H9 (cell line): ENCODE data around the gene ZNRF3. TPM values are rescaled to one million over a fixed set of nuclear protein-coding genes. Genes with fewer than 3 reads are reported as not detected.

Experiments used
- DNase-seq: peaks from one replicate; pipeline ENCODE4 v3.0.0-alpha.2; 2017
- H2AFZ ChIP-seq: one replicate; pipeline ENCODE4 v1.6.1; 2013; ENCODE audit warnings: mild to moderate bottlenecking, low read length, control low read depth, moderate library complexity
- H2AK5ac ChIP-seq: 2 replicates; pipeline ENCODE4 v1.6.1; 2013; ENCODE audit warnings: low read length, control low read depth, mixed read lengths; ENCODE audit not compliant: insufficient read length
- H2BK120ac ChIP-seq: one replicate; pipeline ENCODE4 v1.6.1; 2013; ENCODE audit warnings: low read depth, mild to moderate bottlenecking, low read length, control low read depth, inconsistent platforms; ENCODE audit not compliant: poor library complexity, severe bottlenecking
- H2BK12ac ChIP-seq: 2 replicates; pipeline ENCODE4 v1.6.1; 2013; ENCODE audit warnings: low read length, control low read depth, mixed read lengths, low read depth; ENCODE audit not compliant: insufficient read length
- H2BK15ac ChIP-seq: 2 replicates; pipeline ENCODE4 v1.6.1; 2013; ENCODE audit warnings: low read depth, low read length, control low read depth
- H2BK20ac ChIP-seq: one replicate; pipeline ENCODE4 v1.6.1; 2013; ENCODE audit warnings: low read depth, mild to moderate bottlenecking, low read length, control low read depth, inconsistent platforms; ENCODE audit not compliant: poor library complexity, severe bottlenecking
- H2BK5ac ChIP-seq: 2 replicates; pipeline ENCODE4 v1.6.1; 2013; ENCODE audit warnings: low read length, control low read depth, mixed read lengths; ENCODE audit not compliant: insufficient read length
- H3K14ac ChIP-seq: 2 replicates; pipeline ENCODE4 v1.6.1; 2013; ENCODE audit warnings: low read length, control low read depth; ENCODE audit not compliant: insufficient read depth
- H3K18ac ChIP-seq: 2 replicates; pipeline ENCODE4 v1.6.1; 2013; ENCODE audit warnings: low read depth, mild to moderate bottlenecking, mixed read lengths, low read length, control low read depth; ENCODE audit not compliant: insufficient read length
- H3K23ac ChIP-seq: 2 replicates; pipeline ENCODE4 v1.6.1; 2013; ENCODE audit warnings: low read length, control low read depth, mixed read lengths, low read depth; ENCODE audit not compliant: insufficient read length
- H3K23me2 ChIP-seq: 2 replicates; pipeline ENCODE4 v1.6.1; 2013; ENCODE audit warnings: low read depth, mild to moderate bottlenecking, mixed read lengths, low read length, control low read depth; ENCODE audit not compliant: insufficient read length, poor library complexity, severe bottlenecking
- H3K27ac ChIP-seq: 2 replicates; pipeline ENCODE4 v1.5.1; 2013; ENCODE audit warnings: low read length, control low read depth, mixed read lengths, low read depth; ENCODE audit not compliant: insufficient read length
- H3K27me3 ChIP-seq: 2 replicates; pipeline ENCODE4 v1.6.1; 2013; ENCODE audit warnings: low read length, control low read depth, inconsistent platforms; ENCODE audit not compliant: insufficient read depth
- H3K4ac ChIP-seq: 2 replicates; pipeline ENCODE4 v1.6.1; 2013; ENCODE audit warnings: low read depth, mild to moderate bottlenecking, control low read depth, inconsistent platforms, low read length, moderate library complexity
- H3K4me1 ChIP-seq: 2 replicates; pipeline ENCODE4 v1.6.1; 2013; ENCODE audit warnings: low read length, control low read depth, inconsistent platforms; ENCODE audit not compliant: insufficient read depth
- H3K4me2 ChIP-seq: 2 replicates; pipeline ENCODE4 v1.6.1; 2013; ENCODE audit warnings: low read length, control low read depth, mixed read lengths; ENCODE audit not compliant: insufficient read length, insufficient read depth
- H3K56ac ChIP-seq: 2 replicates; pipeline ENCODE4 v1.6.1; 2013; ENCODE audit warnings: low read depth, mild to moderate bottlenecking, mixed read lengths, low read length, control low read depth; ENCODE audit not compliant: insufficient read length
- H3K79me1 ChIP-seq: 2 replicates; pipeline ENCODE4 v1.6.1; 2013; ENCODE audit warnings: low read depth, mild to moderate bottlenecking, moderate library complexity, low read length, control low read depth, inconsistent platforms; ENCODE audit not compliant: insufficient read depth, poor library complexity, severe bottlenecking
- H3K79me2 ChIP-seq: 2 replicates; pipeline ENCODE4 v1.6.1; 2013; ENCODE audit warnings: low read length, control low read depth, inconsistent platforms; ENCODE audit not compliant: insufficient read depth
- H3K9ac ChIP-seq: 2 replicates; pipeline ENCODE4 v1.6.1; 2013; ENCODE audit warnings: low read length, control low read depth, mixed read lengths; ENCODE audit not compliant: insufficient read length; ENCODE audit errors: extremely low read depth
- H3K9me3 ChIP-seq: one replicate; pipeline ENCODE4 v1.6.1; 2013; ENCODE audit warnings: low read depth, low read length, inconsistent platforms; ENCODE audit not compliant: control insufficient read depth
- H3T11ph ChIP-seq: one replicate; pipeline ENCODE4 v1.6.1; 2013; ENCODE audit warnings: mild to moderate bottlenecking, low read length, control low read depth, inconsistent platforms
- H4K20me1 ChIP-seq: one replicate; pipeline ENCODE4 v1.6.1; 2013; ENCODE audit not compliant: control insufficient read depth, insufficient read length, insufficient read depth
- H4K5ac ChIP-seq: 2 replicates; pipeline ENCODE4 v1.6.1; 2013; ENCODE audit warnings: low read depth, mild to moderate bottlenecking, mixed read lengths, low read length, control low read depth; ENCODE audit not compliant: insufficient read length
- H4K8ac ChIP-seq: replicated peaks from 2 replicates; pipeline ENCODE4 v1.6.1; 2013; ENCODE audit warnings: low read length, control low read depth, mixed read lengths, low read depth; ENCODE audit not compliant: insufficient read length
- H4K91ac ChIP-seq: 2 replicates; pipeline ENCODE4 v1.6.1; 2013; ENCODE audit warnings: low read depth, mild to moderate bottlenecking, moderate library complexity, mixed read lengths, low read length, control low read depth; ENCODE audit not compliant: insufficient read length
- H3K27ac Mint-ChIP-seq, 3 experiments: 2 replicates in 2 of 3; 3 replicates in 1 of 3; pipeline ENCODE4 v1.8.0; 2020 to 2021; ENCODE audit warnings: mixed read lengths in 3 of 3, mild to moderate bottlenecking in 1 of 3, moderate library complexity in 1 of 3
- H3K27me3 Mint-ChIP-seq: 2 replicates; pipeline ENCODE4 v1.8.0; 2021; ENCODE audit warnings: low read depth, mild to moderate bottlenecking, moderate library complexity, mixed read lengths
- H3K36me3 Mint-ChIP-seq, 3 experiments: 2 replicates in 2 of 3; 3 replicates in 1 of 3; pipeline ENCODE4 v1.8.0; 2020 to 2021; ENCODE audit warnings: low read depth in 3 of 3, mixed read lengths in 3 of 3; ENCODE audit not compliant: insufficient read depth in 1 of 3
- H3K4me1 Mint-ChIP-seq, 2 experiments: 2 replicates each; pipeline ENCODE4 v1.8.0; 2020; ENCODE audit warnings: mixed read lengths in 2 of 2
- H3K4me3 Mint-ChIP-seq, 2 experiments: 2 replicates in 1 of 2; 3 replicates in 1 of 2; pipeline ENCODE4 v1.8.0; 2020 to 2021; ENCODE audit warnings: mild to moderate bottlenecking in 2 of 2, mixed read lengths in 2 of 2, moderate library complexity in 1 of 2
- H3K9me3 Mint-ChIP-seq, 2 experiments: 2 replicates in 1 of 2; 3 replicates in 1 of 2; pipeline ENCODE4 v1.8.0; 2020; ENCODE audit warnings: mild to moderate bottlenecking in 2 of 2, mixed read lengths in 2 of 2, moderate library complexity in 1 of 2
- CTCF ChIP-seq: fragments of 200-600 bp; sonication (generic); conservative IDR thresholded peaks from 3 replicates; pipeline ENCODE4 v1.8.0; 2021; ENCODE audit warnings: antibody characterized with exemption, mild to moderate bottlenecking
- WGBS: extraction: QIAGEN DNeasy Blood & Tissue Kit; methylation state at CpG from one replicate; pipeline ENCODE4 v1.1.7; 2013; ENCODE audit warnings: missing lambda C conversion rate, low lambda C conversion rate, mixed read lengths; ENCODE audit not compliant: insufficient read length; ENCODE audit errors: extremely low coverage; 5-methylcytosine and 5-hydroxymethylcytosine counted together
- total RNA-seq: library from RNA; stranded (reverse); gene quantifications from 2 replicates; pipeline ENCODE4 v1.2.1, GENCODE V29; 2021

Gene ZNRF3
- total RNA-seq, 1 experiment from 2014 or later, result 20.6 TPM

GRCh38 chr22:28947125-28947524 lies 63.8 kb downstream of the ZNRF3 start:
- H3K4me1 ChIP-seq, result peaks cover 11% of the 10 kb centered on the region; the same call in 1 of the 2 replicates
- no peak overlapping the region for H3T11ph ChIP-seq
- H3K9me3 ChIP-seq, result no peaks in the 10 kb centered on the region
- H3K18ac ChIP-seq, result no peak overlapping the region
- H3K79me2 ChIP-seq, result peaks cover 21% of the 10 kb centered on the region; the same call in 1 of the 2 replicates
- H4K91ac ChIP-seq, result no peak overlapping the region
- peaks cover 5% of the 10 kb centered on the region for H4K20me1 ChIP-seq
- H3K14ac ChIP-seq, result no peak overlapping the region
- H2AK5ac ChIP-seq, result no peak overlapping the region
- H2BK15ac ChIP-seq, result no peak overlapping the region
- WGBS, result no CpG with 5 or more reads among the region's 1 CpG
- H3K4me2 ChIP-seq, result no peak overlapping the region
- no peaks in the 10 kb centered on the region for H3K27me3 ChIP-seq
- H2BK5ac ChIP-seq, result no peak overlapping the region
- H3K9ac ChIP-seq, result no peak overlapping the region
- H2BK120ac ChIP-seq, result no peak overlapping the region
- H3K79me1 ChIP-seq, result no peaks in the 10 kb centered on the region
- Mint-ChIP-seq H3K27me3 (no peaks in the 10 kb centered on the region), H3K9me3 (peaks cover 14 to 15% of the 10 kb centered on the region in 2 experiments), H3K36me3 (peaks cover 15 to 25% (median 17%) of the 10 kb centered on the region in 3 experiments), H3K4me3 (no peak overlapping the region), H3K4me1 (peaks cover 41 to 46% of the 10 kb centered on the region in 2 experiments), H3K27ac (no peak overlapping the region)
- H4K8ac ChIP-seq, result no peak overlapping the region
- no peak overlapping the region for H3K23ac ChIP-seq
- no peak overlapping the region for H2BK20ac ChIP-seq
- TF ChIP-seq CTCF, result no peak
- no peaks in the 10 kb centered on the region for H3K23me2 ChIP-seq
- H4K5ac ChIP-seq, result no peak overlapping the region
- no peak overlapping the region for H3K4ac ChIP-seq
- no peak overlapping the region for H3K56ac ChIP-seq
- no peak overlapping the region for H2AFZ ChIP-seq
- DNase-seq, result no peak
- H3K27ac ChIP-seq, result no peak overlapping the region
- no peak overlapping the region for H2BK12ac ChIP-seq
